Smooth muscle cell (in vitro differentiated cells): ENCODE results near the gene VPS45. TPM values are rescaled to one million over a fixed set of nuclear protein-coding genes. Genes with fewer than 3 reads are reported as not detected.
"Not testable (repeated sequence)": the region's sequence is repeated elsewhere in the genome, so short reads cannot be mapped to it uniquely, and the experiment has no call there.

Source experiments
- DNase-seq: peaks from one replicate; lab custom pipeline; 2025; ENCODE audit not compliant: unreplicated experiment; lab: John Stamatoyannopoulos, UW
- H2AFZ ChIP-seq: fragments of 200-600 bp; sonication (generic); 2 replicates; pipeline ENCODE4 v1.6.0; 2016; ENCODE audit warnings: antibody characterized with exemption, low read depth, mild to moderate bottlenecking
- H3F3A ChIP-seq: fragments of 200-600 bp; sonication (generic); 2 replicates; pipeline ENCODE4 v1.6.0; 2017; ENCODE audit warnings: antibody characterized with exemption, low read depth
- H3K27ac ChIP-seq: fragments of 200-600 bp; sonication (generic); 2 replicates; pipeline ENCODE4 v1.5.1; 2016; ENCODE audit warnings: low read depth, mild to moderate bottlenecking
- H3K27me3 ChIP-seq: fragments of 200-600 bp; sonication (generic); 2 replicates; pipeline ENCODE4 v1.6.1; 2016; ENCODE audit warnings: low read depth, mild to moderate bottlenecking
- H3K36me3 ChIP-seq: fragments of 200-600 bp; sonication (generic); 2 replicates; pipeline ENCODE4 v1.5.1; 2016; ENCODE audit warnings: low read depth
- H3K4me1 ChIP-seq: fragments of 200-600 bp; sonication (generic); 2 replicates; pipeline ENCODE4 v1.5.1; 2016; ENCODE audit warnings: low read depth
- H3K4me2 ChIP-seq: fragments of 200-600 bp; sonication (generic); 2 replicates; pipeline ENCODE4 v1.6.0; 2016; ENCODE audit warnings: mild to moderate bottlenecking
- H3K4me3 ChIP-seq: fragments of 200-600 bp; sonication (generic); 2 replicates; pipeline ENCODE4 v1.5.1; 2016; ENCODE audit warnings: mild to moderate bottlenecking
- H3K79me2 ChIP-seq: fragments of 200-600 bp; sonication (generic); 2 replicates; pipeline ENCODE4 v1.6.0; 2016; ENCODE audit warnings: low read depth, mild to moderate bottlenecking
- H3K9ac ChIP-seq: fragments of 200-600 bp; sonication (generic); 2 replicates; pipeline ENCODE4 v1.6.0; 2016; ENCODE audit warnings: low read depth
- H3K9me3 ChIP-seq: fragments of 200-600 bp; sonication (generic); replicated peaks from 2 replicates; pipeline ENCODE4 v1.5.1; 2016; ENCODE audit warnings: low read depth
- H4K20me1 ChIP-seq: fragments of 200-600 bp; sonication (generic); 2 replicates; pipeline ENCODE4 v1.6.0; 2016; ENCODE audit warnings: low read depth
- CTCF ChIP-seq: fragments of 200-600 bp; sonication (generic); IDR thresholded peaks from 2 replicates; pipeline ENCODE4 v1.5.1; 2017; ENCODE audit warnings: borderline replicate concordance, mild to moderate bottlenecking, antibody characterized with exemption; ENCODE audit not compliant: insufficient read depth, poor library complexity, severe bottlenecking
- WGBS: methylation state at CpG from one replicate; pipeline ENCODE4 v1.1.7; 2016; ENCODE audit warnings: low lambda C conversion rate; 5-methylcytosine and 5-hydroxymethylcytosine counted together
- polyA plus RNA-seq: library from polyadenylated mRNA; unstranded; fragments of >200 nt; fragmentation: Nextera tagmentation; extraction: Ambion mirVana; gene quantifications from 2 replicates; pipeline ENCODE4 v1.2.1, GENCODE V29; 2016
- total RNA-seq: library from RNA; depleted of rRNA; stranded (reverse); fragments of >200 nt; gene quantifications from 2 replicates; pipeline ENCODE4 v1.2.3, GENCODE V29; 2014

The VPS45 gene
- total and polyA plus RNA-seq, 2 experiments from 2014 or later, result 28.6 to 44.7 TPM

GRCh38 chr1:150132372-150132771 is 64.8 kb downstream of the VPS45 start:
- no peaks in the 10 kb centered on the region for H3K9me3 ChIP-seq
- no peak overlapping the region for H3K4me3 ChIP-seq
- no peak overlapping the region for H3K4me2 ChIP-seq
- H3K9ac ChIP-seq, result no peak overlapping the region
- no peak overlapping the region for H3K27ac ChIP-seq
- H3F3A ChIP-seq, result no peaks in the 10 kb centered on the region
- no peaks in the 10 kb centered on the region for H3K36me3 ChIP-seq
- no peaks in the 10 kb centered on the region for H3K27me3 ChIP-seq
- no peaks in the 10 kb centered on the region for H3K4me1 ChIP-seq
- DNase-seq, result no peak
- WGBS, result 63% methylated on average over 1 of the region's 1 CpG
- H2AFZ ChIP-seq, result no peak overlapping the region
- no peaks in the 10 kb centered on the region for H4K20me1 ChIP-seq
- no peaks in the 10 kb centered on the region for H3K79me2 ChIP-seq
- TF ChIP-seq CTCF, result no peak

GRCh38 chr1:150134537-150134936 is 67.0 kb downstream of the VPS45 start:
- Histone ChIP-seq H3K36me3 (no peaks in the 10 kb centered on the region), H3K27ac (no peak overlapping the region), H3K27me3 (no peaks in the 10 kb centered on the region), H3K4me2 (no peak overlapping the region), H3K9ac (no peak overlapping the region), H3K4me1 (no peaks in the 10 kb centered on the region), H3K4me3 (no peak overlapping the region), H3K79me2 (no peaks in the 10 kb centered on the region), H2AFZ (no peak overlapping the region), H3F3A (no peaks in the 10 kb centered on the region), H4K20me1 (no peaks in the 10 kb centered on the region), H3K9me3 (no peaks in the 10 kb centered on the region)
- DNase-seq, result no peak
- WGBS, result 95% methylated on average over 1 of the region's 1 CpG
- no peak for TF ChIP-seq CTCF

GRCh38 chr1:150135400-150135799 is 67.8 kb downstream of the VPS45 start:
- H2AFZ ChIP-seq, DNase-seq, H3K36me3 ChIP-seq, H3K27me3 ChIP-seq, H3K4me2 ChIP-seq, H4K20me1 ChIP-seq, H3K79me2 ChIP-seq, H3K9me3 ChIP-seq, H3F3A ChIP-seq, H3K27ac ChIP-seq, H3K4me3 ChIP-seq, H3K9ac ChIP-seq, H3K4me1 ChIP-seq: not testable (repeated sequence)
- WGBS, result 93% methylated on average over 6 of the region's 6 CpGs

GRCh38 chr1:150138044-150138443 is 70.5 kb downstream of the VPS45 start:
- H3K27ac ChIP-seq, result no peak overlapping the region
- 95% methylated on average over 5 of the region's 5 CpGs for WGBS
- H3K4me2 ChIP-seq, result no peak overlapping the region
- TF ChIP-seq CTCF, result no peak
- no peaks in the 10 kb centered on the region for H3K36me3 ChIP-seq
- DNase-seq, result no peak
- H3K9ac ChIP-seq, result no peak overlapping the region
- H3K4me3 ChIP-seq, result no peak overlapping the region
- no peak overlapping the region for H2AFZ ChIP-seq
- H3F3A ChIP-seq, result no peaks in the 10 kb centered on the region
- no peaks in the 10 kb centered on the region for H3K79me2 ChIP-seq
- no peaks in the 10 kb centered on the region for H3K27me3 ChIP-seq
- no peaks in the 10 kb centered on the region for H4K20me1 ChIP-seq
- no peaks in the 10 kb centered on the region for H3K9me3 ChIP-seq
- no peaks in the 10 kb centered on the region for H3K4me1 ChIP-seq
